UCSD-AML1 (cell line): ENCODE data around the gene CRNKL1.

Experiments used
- DNase-seq: peaks from one replicate; lab custom pipeline; 2025; ENCODE audit not compliant: unreplicated experiment; lab: John Stamatoyannopoulos, UW

The CRNKL1 gene

GRCh38 chr20:20063941-20064702, 11.9 kb upstream of the CRNKL1 start:
- DNase-seq: no peak

- DNase-seq: no peak
These were observed 8.2 kb upstream of the CRNKL1 start for GRCh38 chr20:20060234-20060998.

DNA sequence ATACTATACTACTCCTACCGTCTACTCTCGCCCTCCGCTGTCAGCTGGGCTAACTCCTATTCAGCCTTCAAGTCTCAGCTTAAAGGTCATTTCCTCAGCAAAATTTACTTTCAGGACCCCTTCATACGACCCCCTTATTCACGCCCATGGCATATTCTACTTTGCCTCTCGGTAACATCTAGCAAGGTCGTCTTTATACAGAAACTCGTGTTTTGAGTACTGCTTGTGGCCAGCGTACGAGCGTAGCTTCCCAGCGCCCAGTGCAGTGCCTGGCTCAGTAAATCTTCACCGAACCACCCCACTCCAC, 546 bp downstream of the CRNKL1 start:
- no peak for DNase-seq

- no peak for DNase-seq
These were observed 12.4 kb downstream of the CRNKL1 start for GRCh38 chr20:20039752-20040387.

DNA sequence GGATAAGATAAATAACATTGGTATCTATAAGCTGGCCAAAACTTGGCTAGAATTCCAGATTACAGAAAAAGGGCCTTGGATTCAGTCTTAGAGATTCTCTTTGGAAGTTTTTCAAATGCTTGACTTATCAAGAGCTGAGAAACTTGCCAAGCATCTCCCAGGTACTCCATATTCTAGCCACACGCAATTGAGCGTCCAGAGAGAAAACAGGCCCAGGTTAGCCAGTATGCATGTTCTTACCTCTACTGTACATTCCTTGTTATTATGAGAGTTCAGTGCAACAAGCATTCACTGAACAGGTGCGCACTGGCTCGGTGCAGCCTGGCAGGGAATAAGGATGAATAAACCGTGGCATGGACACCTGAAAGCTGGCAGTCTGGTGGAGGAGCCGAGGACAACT, 13.7 kb downstream of the CRNKL1 start:
- no peak for DNase-seq

DNA sequence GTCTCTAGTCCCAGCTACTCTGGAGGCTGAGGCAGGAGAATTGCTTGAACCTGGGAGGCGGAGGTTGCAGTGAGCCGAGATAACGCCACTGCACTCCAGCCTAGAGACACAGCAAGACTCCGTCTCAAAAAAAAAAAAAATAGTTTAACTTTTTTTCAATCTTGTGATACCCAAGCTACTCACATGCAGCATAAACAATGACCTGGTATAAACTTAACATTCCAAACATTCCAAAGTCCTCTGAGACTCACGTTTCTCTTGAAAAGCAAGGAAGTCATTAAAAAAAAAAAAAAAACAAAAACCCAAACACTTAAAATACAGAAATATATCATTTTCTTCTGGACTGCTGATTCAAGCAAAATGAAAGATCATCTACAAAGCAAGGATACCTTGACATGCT, 14.3 kb downstream of the CRNKL1 start:
- DNase-seq: no peak

GRCh38 chr20:20036756-20037155, 15.5 kb downstream of the CRNKL1 start:
- DNase-seq: no peak

DNA sequence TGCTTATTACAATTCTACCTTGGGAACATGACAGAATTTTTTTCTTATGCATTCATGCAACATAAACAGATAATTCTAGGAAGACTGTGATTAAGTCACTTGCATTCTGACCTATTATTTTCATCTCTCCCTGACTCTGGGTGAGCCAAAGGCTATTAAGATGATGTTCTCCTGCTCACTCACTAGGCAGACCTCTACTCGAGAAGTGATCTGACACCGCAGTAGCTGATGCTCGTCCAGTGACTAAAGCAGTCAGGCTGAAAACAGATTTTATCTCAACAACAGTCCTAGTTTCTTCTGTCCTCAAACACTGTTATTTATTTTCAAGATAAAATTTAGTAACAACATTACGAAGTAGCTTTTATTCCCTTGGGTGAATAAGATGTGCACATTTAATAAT, 17.8 kb downstream of the CRNKL1 start:
- no peak for DNase-seq

- DNase-seq: no peak
These were observed 20.5 kb downstream of the CRNKL1 start for GRCh38 chr20:20031790-20032189.

DNA sequence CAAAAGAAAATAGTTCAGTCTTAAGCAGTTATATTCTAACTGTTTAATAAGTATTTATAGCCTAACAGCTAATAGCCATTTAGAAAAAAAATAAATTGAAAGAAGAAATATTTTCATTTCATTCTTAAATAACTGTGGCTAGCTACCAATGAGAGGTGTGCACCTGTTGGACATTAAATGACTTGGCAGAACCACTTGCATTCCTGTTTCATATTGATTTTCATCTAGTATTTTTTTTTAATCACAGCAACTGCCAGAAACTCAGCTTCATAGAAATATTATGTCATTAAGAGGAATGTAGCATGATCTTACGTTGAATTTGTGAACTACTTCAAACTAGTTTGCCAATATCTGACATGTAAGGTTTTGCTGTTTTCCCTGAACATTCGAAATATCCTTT, 25.0 kb downstream of the CRNKL1 start:
- DNase-seq: no peak

GRCh38 chr20:20024942-20025341, 27.3 kb downstream of the CRNKL1 start:
- no peak for DNase-seq

DNA sequence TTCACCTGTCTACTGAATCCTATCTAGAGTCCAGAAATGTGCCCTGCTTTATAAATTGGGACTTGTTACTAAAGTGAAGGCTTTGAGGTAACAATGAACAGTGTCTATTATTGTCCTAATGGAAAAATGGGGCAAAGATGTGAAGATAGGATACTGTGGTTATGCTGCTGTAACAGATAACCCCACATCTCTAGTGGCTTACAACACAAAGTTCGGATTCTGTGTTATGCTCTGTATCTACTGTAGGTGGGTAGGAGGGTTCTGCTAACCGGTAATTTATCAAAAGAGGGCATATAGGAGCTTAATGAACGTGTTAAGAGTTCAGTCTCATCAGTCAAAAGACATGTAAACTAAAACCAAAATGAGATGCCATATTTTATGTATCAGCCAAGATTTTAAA, 28.9 kb downstream of the CRNKL1 start:
- DNase-seq: no peak

- DNase-seq: no peak
These were observed 29.8 kb downstream of the CRNKL1 start for GRCh38 chr20:20022498-20022897.

- no peak for DNase-seq
These were observed 30.4 kb downstream of the CRNKL1 start for GRCh38 chr20:20021835-20022234.

GRCh38 chr20:20020908-20021307, 31.4 kb downstream of the CRNKL1 start:
- DNase-seq: no peak

DNA sequence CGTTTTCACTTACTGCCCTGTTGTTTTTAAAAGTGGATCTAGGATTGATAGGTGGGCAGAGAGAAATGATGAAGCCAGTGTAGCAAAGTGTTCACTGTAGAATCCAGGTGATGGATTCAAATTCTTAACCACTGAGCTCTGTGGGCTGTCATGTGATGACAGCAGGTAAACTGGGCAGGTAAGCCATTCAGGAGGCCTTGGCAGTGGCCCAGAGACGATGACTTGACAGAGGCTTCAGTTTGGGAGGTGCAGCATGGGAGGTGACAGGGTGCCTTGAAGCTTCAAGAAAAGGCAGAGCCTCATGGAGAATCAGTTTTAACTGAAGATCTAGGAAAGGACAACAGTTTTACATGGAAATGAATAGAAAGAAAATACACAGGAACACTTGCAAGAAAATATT, 33.1 kb downstream of the CRNKL1 start:
- DNase-seq: no peak

DNA sequence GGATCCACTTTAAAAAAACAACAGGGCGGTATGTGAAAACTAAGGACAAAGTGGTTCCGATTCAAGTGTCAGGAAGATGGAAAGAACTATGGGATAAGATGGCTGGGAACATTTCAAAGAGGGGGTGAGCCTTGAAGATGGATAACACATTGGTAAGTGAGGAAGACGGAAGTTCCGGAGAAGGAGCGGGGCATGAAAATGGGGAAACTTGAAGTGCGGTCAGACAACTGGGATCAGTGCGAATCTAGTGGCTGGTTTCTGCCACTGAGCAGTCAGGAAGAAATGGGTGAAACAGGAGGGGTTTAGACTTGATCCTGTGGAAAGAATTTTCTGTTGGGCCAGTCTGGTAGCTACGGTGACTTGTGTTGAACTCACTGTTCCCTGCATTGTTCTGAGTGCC, 33.9 kb downstream of the CRNKL1 start:
- DNase-seq: no peak

DNA sequence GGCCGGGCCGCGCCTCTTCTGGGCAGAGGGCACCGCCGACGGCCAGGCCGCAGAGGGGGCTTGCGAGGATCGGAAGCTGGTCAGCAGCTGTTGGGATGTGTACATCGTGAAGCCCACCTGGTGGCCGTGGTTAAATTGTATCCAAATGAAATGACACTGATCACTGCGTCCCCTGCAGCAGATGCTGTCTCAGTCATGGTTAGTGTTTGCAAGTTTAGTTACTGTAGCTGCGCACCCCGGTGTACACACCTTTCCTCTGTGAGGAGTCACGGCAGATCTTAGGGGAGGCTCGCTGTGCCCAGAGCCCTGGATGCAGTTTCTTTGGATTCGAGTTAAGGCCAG, 34.5 kb downstream of the CRNKL1 start:
- DNase-seq: no peak

DNA sequence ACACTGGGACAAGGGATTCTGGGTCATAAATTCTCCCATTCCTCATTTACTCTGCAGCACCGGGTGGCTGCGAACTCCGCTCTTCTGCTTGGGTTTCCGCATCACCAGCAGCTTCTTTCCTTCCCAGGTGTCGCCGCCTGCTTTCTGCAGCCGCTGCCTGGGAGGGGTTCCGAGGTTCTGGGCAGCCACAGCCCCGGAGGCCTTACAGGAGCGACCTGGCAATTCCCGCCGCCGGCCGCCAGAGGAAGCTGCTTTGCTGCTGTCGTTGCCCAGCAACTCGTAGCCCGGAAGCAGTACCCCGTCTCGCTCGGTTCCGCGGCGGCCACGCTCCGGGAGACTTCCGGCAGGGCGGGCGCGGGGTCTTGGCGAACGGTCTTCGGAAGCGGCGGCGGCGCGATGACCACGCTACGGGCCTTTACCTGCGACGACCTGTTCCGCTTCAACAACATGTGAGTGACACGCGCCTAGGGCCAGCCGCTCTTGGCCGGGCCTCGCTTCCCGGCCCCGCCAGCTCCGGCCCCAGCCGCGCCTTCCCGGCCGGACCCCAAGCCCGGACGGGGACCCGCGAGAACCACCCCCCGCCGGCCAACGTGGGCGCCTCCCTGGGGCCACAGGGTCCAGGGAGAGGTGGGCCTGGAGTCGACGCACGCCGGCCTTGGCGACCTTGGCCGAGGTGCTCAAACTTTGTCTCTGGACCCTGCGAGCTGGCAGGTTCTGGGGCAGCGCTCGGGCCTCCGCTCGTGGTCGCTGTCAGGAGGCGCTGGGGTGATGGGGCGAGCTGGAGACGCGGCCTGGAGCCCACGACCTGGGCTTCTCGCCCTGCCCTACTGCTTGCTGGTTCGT, 35.0 kb downstream of the CRNKL1 start, which contains the start of gene NAA20:
NAA20 (plus strand) TSS at position 362 of the 843 bp plus-strand sequence; CDS start at position 397, 35 bp downstream.
- peak; percentile 89 for DNase-seq

DNA sequence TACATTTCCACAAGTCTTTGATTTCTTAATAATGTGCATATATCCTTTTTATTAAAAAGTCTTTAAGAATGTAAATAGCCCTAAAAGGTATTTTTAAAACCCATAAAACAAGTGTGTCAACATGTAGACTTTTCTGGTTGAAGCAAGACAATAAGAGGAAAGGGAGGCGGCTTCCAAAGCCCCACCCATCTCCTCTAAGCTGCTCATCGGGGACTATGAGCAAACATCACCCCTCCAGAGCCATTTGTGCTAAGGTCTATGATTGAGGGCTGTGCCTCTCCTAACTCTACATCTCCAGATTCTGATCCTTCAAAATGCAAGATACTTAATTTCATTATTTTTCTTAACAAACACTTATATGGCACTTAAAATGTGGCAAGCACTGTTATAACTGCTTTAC, 37.6 kb downstream of the CRNKL1 start:
- no peak for DNase-seq

DNA sequence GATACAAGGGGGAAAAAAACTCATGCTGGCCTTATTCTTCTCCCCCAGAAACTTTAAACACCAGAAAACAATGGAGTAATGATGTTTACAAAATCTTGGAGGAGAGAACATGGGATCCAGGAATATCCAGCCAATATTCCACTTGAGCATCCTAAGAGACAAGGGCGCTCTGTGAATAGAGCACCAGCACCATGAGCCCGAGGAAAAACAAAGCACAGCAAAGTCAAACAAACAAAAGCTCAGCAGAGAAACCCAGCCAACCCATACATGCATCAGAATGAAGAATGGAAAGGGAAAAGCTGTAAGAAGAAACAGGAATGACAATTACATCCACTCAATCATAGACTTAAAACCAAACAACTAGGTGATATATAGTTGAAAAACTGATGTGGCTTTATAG, 39.7 kb downstream of the CRNKL1 start:
- DNase-seq: no peak
